A204.1 (cell line): ENCODE data around the gene BAG5.
A peak's percentile ranks its signal among the peaks of the same experiment; 100 is the strongest.
"Not testable (repeated sequence)": the region's sequence is repeated elsewhere in the genome, so short reads cannot be mapped to it uniquely, and the experiment has no call there.

Experiments
- FAIRE-seq: peaks from 2 replicates; lab custom pipeline; 2012; peaks lifted over from hg19 to GRCh38; lab: Jason Lieb, UNC

BAG5 gene

GRCh38 chr14:103562429-103563225 lies at the start of gene BAG5, which contains the start of gene COA8:
Gene BAG5 (minus strand): TSS chr14:103562657. CDS start chr14:103561164, 1,493 bp downstream.
Gene COA8 (plus strand): TSS chr14:103562960. CDS start chr14:103563002, 42 bp downstream.
- FAIRE-seq, result no peak

GRCh38 chr14:103611215-103611614 lies 48.8 kb upstream of the BAG5 start:
- no peak for FAIRE-seq

GRCh38 chr14:103609081-103609480 lies 46.6 kb upstream of the BAG5 start:
- FAIRE-seq, result not testable (repeated sequence)

GRCh38 chr14:103607822-103608221 lies 45.4 kb upstream of the BAG5 start:
- FAIRE-seq, result no peak

GRCh38 chr14:103606963-103607668 lies 44.7 kb upstream of the BAG5 start:
- no peak for FAIRE-seq

- no peak for FAIRE-seq
Observed at GRCh38 chr14:103604620-103605019, 42.2 kb upstream of the BAG5 start.

- no peak for FAIRE-seq
Observed at GRCh38 chr14:103600503-103600902, 38.0 kb upstream of the BAG5 start.

GRCh38 chr14:103597623-103598377 lies 35.3 kb upstream of the BAG5 start:
- no peak for FAIRE-seq

- peak; percentile 96 for FAIRE-seq
Observed at GRCh38 chr14:103594265-103594664, 31.8 kb upstream of the BAG5 start.

- no peak for FAIRE-seq
Observed at GRCh38 chr14:103593577-103593976, 31.1 kb upstream of the BAG5 start.

GRCh38 chr14:103584326-103584915 lies 22.0 kb upstream of the BAG5 start:
- no peak for FAIRE-seq

GRCh38 chr14:103581954-103582703 lies 19.7 kb upstream of the BAG5 start:
- FAIRE-seq, result no peak

- FAIRE-seq, result no peak
Observed at GRCh38 chr14:103581206-103581605, 18.7 kb upstream of the BAG5 start.

- FAIRE-seq, result no peak
Observed at GRCh38 chr14:103578401-103579075, 16.1 kb upstream of the BAG5 start.

GRCh38 chr14:103576371-103577024 lies 14.0 kb upstream of the BAG5 start:
- FAIRE-seq, result no peak

GRCh38 chr14:103574707-103575285 lies 12.3 kb upstream of the BAG5 start:
- no peak for FAIRE-seq

- FAIRE-seq, result no peak
Observed at GRCh38 chr14:103574104-103574503, 11.6 kb upstream of the BAG5 start.

GRCh38 chr14:103569408-103569807 lies 7.0 kb upstream of the BAG5 start:
- no peak for FAIRE-seq

- FAIRE-seq, result no peak
Observed at GRCh38 chr14:103568952-103569351, 6.5 kb upstream of the BAG5 start.

GRCh38 chr14:103563844-103564505 lies 1.5 kb upstream of the BAG5 start:
- FAIRE-seq, result no peak
